Parathyroid adenoma (tissue), 2 donors: Measurements from ENCODE around the gene RND1.

Experiments
- H2AFZ ChIP-seq: fragments of 300-600 bp; sonication (generic); one replicate; pipeline ENCODE4 v1.7.0; 2017; ENCODE audit warnings: antibody characterized with exemption, mild to moderate bottlenecking
- H3K27ac ChIP-seq: fragments of 300-600 bp; sonication (generic); one replicate; pipeline ENCODE4 v1.7.0; 2017
- H3K27me3 ChIP-seq: fragments of 300-600 bp; sonication (generic); one replicate; pipeline ENCODE4 v1.7.0; 2017; ENCODE audit warnings: low read length; ENCODE audit not compliant: control insufficient read depth, insufficient read depth
- H3K36me3 ChIP-seq: fragments of 300-600 bp; sonication (generic); one replicate; pipeline ENCODE4 v1.7.0; 2017; ENCODE audit warnings: low read length; ENCODE audit not compliant: control insufficient read depth, insufficient read depth
- H3K4me1 ChIP-seq: fragments of 300-600 bp; sonication (generic); one replicate; pipeline ENCODE4 v1.7.0; 2017; ENCODE audit warnings: control low read depth
- H3K4me2 ChIP-seq: fragments of 300-600 bp; sonication (generic); one replicate; pipeline ENCODE4 v1.7.0; 2017; ENCODE audit warnings: low read length
- H3K4me3 ChIP-seq: fragments of 300-600 bp; sonication (generic); one replicate; pipeline ENCODE4 v1.7.0; 2017; ENCODE audit warnings: low read depth, low read length
- H3K79me2 ChIP-seq: fragments of 300-600 bp; sonication (generic); one replicate; pipeline ENCODE4 v1.7.0; 2017; ENCODE audit warnings: control low read depth
- H3K9ac ChIP-seq: fragments of 300-600 bp; sonication (generic); one replicate; pipeline ENCODE4 v1.7.0; 2017; ENCODE audit warnings: mild to moderate bottlenecking
- H3K9me3 ChIP-seq: fragments of 300-600 bp; sonication (generic); one replicate; pipeline ENCODE4 v1.7.0; 2017; ENCODE audit warnings: low read length; ENCODE audit not compliant: control insufficient read depth
- TF ChIP-seq, protein P1 (sequence below): fragments of 300-600 bp; sonication (generic); IDR thresholded peaks from one replicate; pipeline ENCODE4 v1.7.0; 2017; ENCODE audit warnings: antibody characterized with exemption, mild to moderate bottlenecking
- donor health status: primary hyperparathyroidism.

The RND1 gene

DNA sequence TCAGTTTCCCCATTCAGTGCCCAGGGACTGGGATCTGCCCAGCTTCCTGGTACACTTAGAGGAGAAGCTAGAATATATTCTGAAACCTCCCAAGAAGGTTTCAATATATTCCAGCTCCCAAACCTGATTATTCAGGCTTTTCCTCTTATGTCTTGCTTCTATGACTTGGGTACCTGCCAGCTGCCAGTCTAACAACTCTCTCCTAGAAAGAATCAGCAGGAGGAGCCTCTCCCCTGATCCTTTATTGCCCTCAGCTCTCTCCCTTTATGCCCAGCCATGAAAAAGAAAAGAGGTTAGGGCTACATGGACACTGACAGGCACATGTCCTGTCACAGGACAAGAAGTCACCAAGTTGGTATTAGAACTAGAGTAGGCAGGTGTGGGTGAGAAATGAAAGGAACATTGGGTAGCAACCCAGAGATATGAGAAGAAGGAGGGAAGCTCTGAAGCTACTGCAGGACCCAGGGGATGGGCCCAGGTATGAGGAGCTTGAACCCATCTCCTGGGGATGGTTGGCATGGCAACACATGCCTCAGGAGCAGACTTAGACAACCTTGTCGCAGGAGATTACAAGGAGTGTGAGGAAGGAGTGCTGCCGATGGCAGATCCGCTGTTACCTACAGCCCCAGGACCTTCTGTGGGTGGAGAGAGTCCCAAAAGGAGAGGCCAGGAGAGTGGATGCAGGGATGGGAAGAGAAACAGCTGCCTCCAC, 49.4 kb downstream of the RND1 start:
- H3K4me1 ChIP-seq = peaks cover 19% of the 10 kb centered on the region

DNA sequence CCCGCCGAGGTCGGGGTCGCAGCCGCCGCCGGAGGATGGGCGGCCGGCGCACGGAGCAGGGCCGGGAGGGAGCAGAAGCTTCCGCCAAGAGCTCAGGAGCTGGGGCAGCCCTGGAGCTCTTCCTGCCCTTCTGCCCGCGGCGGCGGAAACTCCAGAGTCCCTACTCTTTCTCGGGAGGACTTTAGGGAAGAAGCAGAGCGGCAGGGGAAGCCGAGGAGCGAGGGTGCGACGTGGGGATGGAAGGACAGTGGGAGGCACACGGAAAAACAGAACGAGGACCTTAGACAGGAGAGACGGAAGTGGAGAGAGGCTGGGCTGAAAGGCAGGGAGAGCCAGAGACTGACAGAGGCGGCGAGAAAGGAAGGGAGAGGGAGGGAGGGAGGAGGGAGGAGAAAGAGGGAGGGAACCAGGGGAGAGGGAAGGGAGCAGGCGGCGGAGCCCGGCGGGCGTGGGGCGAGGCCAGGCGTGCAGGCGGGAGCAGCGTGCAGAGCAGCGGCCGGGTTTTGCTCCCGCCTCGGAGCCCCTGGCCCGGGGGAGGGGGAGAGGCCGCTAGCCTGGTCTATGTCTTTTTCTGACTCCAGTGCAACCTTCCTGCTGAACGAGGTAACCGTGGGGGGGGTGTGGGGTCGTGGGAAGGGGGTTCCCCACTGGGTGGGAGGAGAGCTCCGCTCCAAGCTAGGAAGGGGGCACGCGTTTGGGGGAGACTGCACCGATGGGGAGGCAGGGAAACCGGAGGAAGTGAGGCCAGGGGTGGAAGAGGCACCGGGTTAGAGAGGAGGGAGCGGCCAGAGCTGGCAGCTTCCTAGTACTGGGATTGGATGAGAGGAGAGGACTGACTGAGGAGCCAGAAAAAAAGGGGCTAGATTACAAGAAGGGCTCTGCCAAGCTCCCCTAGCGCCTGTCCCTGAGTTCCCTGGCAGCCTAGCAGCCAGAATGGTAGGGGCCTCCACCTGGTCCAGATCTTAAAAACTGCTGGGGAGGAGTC, 50.3 kb downstream of the RND1 start:
- Histone ChIP-seq H3K27ac (peak overlapping the region; percentile 82), H3K9ac (peak overlapping the region; percentile 17), H3K4me2 (peak overlapping the region; percentile 99), H3K9me3 (no peaks in the 10 kb centered on the region), H2AFZ (peak overlapping the region; percentile 99), H3K79me2 (no peaks in the 10 kb centered on the region), H3K4me3 (peak overlapping the region; percentile 85), H3K4me1 (peaks cover 19% of the 10 kb centered on the region), H3K27me3 (no peaks in the 10 kb centered on the region), H3K36me3 (no peaks in the 10 kb centered on the region)
- TF ChIP-seq, protein P1, sequence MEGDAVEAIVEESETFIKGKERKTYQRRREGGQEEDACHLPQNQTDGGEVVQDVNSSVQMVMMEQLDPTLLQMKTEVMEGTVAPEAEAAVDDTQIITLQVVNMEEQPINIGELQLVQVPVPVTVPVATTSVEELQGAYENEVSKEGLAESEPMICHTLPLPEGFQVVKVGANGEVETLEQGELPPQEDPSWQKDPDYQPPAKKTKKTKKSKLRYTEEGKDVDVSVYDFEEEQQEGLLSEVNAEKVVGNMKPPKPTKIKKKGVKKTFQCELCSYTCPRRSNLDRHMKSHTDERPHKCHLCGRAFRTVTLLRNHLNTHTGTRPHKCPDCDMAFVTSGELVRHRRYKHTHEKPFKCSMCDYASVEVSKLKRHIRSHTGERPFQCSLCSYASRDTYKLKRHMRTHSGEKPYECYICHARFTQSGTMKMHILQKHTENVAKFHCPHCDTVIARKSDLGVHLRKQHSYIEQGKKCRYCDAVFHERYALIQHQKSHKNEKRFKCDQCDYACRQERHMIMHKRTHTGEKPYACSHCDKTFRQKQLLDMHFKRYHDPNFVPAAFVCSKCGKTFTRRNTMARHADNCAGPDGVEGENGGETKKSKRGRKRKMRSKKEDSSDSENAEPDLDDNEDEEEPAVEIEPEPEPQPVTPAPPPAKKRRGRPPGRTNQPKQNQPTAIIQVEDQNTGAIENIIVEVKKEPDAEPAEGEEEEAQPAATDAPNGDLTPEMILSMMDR = no peak

More for the DNA sequence above, 49.4 kb downstream of the RND1 start:
- H3K9ac ChIP-seq = no peak overlapping the region
- H3K9me3 ChIP-seq = no peaks in the 10 kb centered on the region
- no peaks in the 10 kb centered on the region for H3K36me3 ChIP-seq
- peak overlapping the region; percentile 99 for H2AFZ ChIP-seq
- H3K4me2 ChIP-seq = peak overlapping the region; percentile 99
- peak overlapping the region; percentile 12 for H3K27ac ChIP-seq
- H3K4me3 ChIP-seq = peak overlapping the region; percentile 85
- TF ChIP-seq, protein P1 = no peak
- no peaks in the 10 kb centered on the region for H3K27me3 ChIP-seq
- no peaks in the 10 kb centered on the region for H3K79me2 ChIP-seq

- peaks cover 19% of the 10 kb centered on the region for H3K4me1 ChIP-seq
- TF ChIP-seq, protein P1 = peak; percentile 98
- H3K27me3 ChIP-seq = no peaks in the 10 kb centered on the region
- peak overlapping the region; percentile 99 for H2AFZ ChIP-seq
- H3K36me3 ChIP-seq = no peaks in the 10 kb centered on the region
- H3K4me3 ChIP-seq = peak overlapping the region; percentile 85
- H3K9me3 ChIP-seq = no peaks in the 10 kb centered on the region
- H3K4me2 ChIP-seq = peak overlapping the region; percentile 99
- H3K9ac ChIP-seq = peak overlapping the region; percentile 17
- no peaks in the 10 kb centered on the region for H3K79me2 ChIP-seq
- peak overlapping the region; percentile 82 for H3K27ac ChIP-seq
These were observed 51.2 kb downstream of the RND1 start for GRCh38 chr12:48814262-48815125.

DNA sequence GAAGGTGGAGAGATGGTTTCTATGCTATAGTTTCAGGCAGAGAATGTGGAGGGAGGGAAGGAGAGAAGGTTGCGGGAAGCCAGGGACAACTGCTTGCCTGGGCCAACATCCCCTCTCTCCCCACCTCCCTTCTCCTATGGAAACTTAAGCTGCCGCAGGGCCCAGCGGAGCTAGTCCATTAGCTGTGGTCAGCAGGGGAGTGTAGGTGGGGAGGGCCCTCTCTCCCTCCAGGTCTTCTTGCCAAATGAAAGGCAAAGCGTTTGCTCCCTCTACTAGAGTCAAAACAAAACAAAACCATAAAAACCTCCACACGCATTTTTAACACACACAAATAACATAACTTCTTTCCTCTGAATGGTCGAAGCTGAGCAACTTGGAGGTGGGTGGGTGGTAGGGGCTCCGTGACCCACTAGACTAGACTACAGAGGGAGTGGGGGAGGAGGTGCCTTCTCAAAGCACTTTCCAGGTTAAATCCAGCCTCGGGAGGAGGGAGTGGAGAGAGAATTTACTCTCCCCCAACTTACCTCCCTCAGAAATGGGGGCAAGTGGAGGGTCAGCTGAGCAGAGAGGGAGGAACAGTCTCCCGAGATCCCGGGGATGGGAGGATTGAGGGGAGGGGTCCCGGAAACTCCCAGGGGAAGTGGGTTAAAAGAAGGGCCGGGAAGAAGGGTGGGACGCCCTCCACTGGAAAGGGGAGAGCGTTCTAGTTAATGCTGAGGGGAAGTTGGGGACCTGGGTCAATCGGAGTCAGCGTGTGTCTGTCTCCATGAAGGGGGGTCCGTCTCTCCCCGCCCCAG, 52.0 kb downstream of the RND1 start:
- no peak overlapping the region for H3K27ac ChIP-seq
- H3K4me1 ChIP-seq = peaks cover 19% of the 10 kb centered on the region

More for the DNA sequence above, 52.0 kb downstream of the RND1 start:
- Histone ChIP-seq H3K4me2 (peak overlapping the region; percentile 99), H3K36me3 (no peaks in the 10 kb centered on the region), H3K9me3 (no peaks in the 10 kb centered on the region), H3K4me3 (peak overlapping the region; percentile 85), H2AFZ (peak overlapping the region; percentile 99), H3K27me3 (no peaks in the 10 kb centered on the region), H3K9ac (no peak overlapping the region), H3K79me2 (no peaks in the 10 kb centered on the region)
- TF ChIP-seq, protein P1 = no peak
